Stimulated activated CD8-positive, alpha-beta memory T cell treated with anti-CD3 and anti-CD28 coated beads, Interleukin-4, amount 100 ng/mL, for 1 hour (primary cell): ENCODE results near the gene CCDC87.
"Not testable (repeated sequence)": the region's sequence is repeated elsewhere in the genome, so short reads cannot be mapped to it uniquely, and the experiment has no call there.

Source experiments
- DNase-seq, 2 donors: peaks; one replicate each; pipeline ENCODE4 v3.0.0-alpha.2; 2020; ENCODE audit warnings: low read depth in 2 of 2, low spot score in 1 of 2

Gene CCDC87

GRCh38 chr11:66617155-66617834 lies 24.4 kb upstream of the CCDC87 start:
- DNase-seq, result no peak

- peak; percentile 92 to 97 for DNase-seq
Observed at GRCh38 chr11:66616379-66617154, 23.7 kb upstream of the CCDC87 start, which contains the start of gene RBM14. Gene RBM14, plus strand, starts transcription at chr11:66616630. Its CDS starts 91 bp downstream, at chr11:66616721.

- no peak for DNase-seq
Observed at GRCh38 chr11:66614073-66614472, 21.2 kb upstream of the CCDC87 start.

GRCh38 chr11:66612458-66612857 lies 19.6 kb upstream of the CCDC87 start:
- DNase-seq, result no peak

GRCh38 chr11:66609721-66610617 lies 17.1 kb upstream of the CCDC87 start:
- no peak for DNase-seq

- DNase-seq, result no peak
Observed at GRCh38 chr11:66607126-66607834, 14.4 kb upstream of the CCDC87 start.

GRCh38 chr11:66606608-66607007 lies 13.7 kb upstream of the CCDC87 start:
- DNase-seq, result not testable (repeated sequence)

- no peak for DNase-seq
Observed at GRCh38 chr11:66604155-66604554, 11.3 kb upstream of the CCDC87 start.

- no peak for DNase-seq
Observed at GRCh38 chr11:66603072-66603471, 10.2 kb upstream of the CCDC87 start.

GRCh38 chr11:66600631-66601233 lies 7.9 kb upstream of the CCDC87 start:
- DNase-seq, result no peak

GRCh38 chr11:66600219-66600618 lies 7.4 kb upstream of the CCDC87 start:
- DNase-seq, result no peak

GRCh38 chr11:66598993-66599392 lies 6.1 kb upstream of the CCDC87 start:
- no peak for DNase-seq

GRCh38 chr11:66595245-66595904 lies 2.5 kb upstream of the CCDC87 start:
- no peak for DNase-seq

- no peak for DNase-seq
Observed at GRCh38 chr11:66593650-66594049, 787 bp upstream of the CCDC87 start.

GRCh38 chr11:66593303-66593635 lies 406 bp upstream of the CCDC87 start:
- no peak for DNase-seq

GRCh38 chr11:66591175-66591574 lies 1.7 kb downstream of the CCDC87 start:
- no peak for DNase-seq

- no peak for DNase-seq
Observed at GRCh38 chr11:66589996-66590675, 2.7 kb downstream of the CCDC87 start.

GRCh38 chr11:66589315-66589714 lies 3.5 kb downstream of the CCDC87 start:
- DNase-seq, result not testable (repeated sequence)

GRCh38 chr11:66586136-66586535 lies 6.7 kb downstream of the CCDC87 start:
- no peak for DNase-seq
